ENCODE data around the gene SLC25A34.

The SLC25A34 gene

DNA sequence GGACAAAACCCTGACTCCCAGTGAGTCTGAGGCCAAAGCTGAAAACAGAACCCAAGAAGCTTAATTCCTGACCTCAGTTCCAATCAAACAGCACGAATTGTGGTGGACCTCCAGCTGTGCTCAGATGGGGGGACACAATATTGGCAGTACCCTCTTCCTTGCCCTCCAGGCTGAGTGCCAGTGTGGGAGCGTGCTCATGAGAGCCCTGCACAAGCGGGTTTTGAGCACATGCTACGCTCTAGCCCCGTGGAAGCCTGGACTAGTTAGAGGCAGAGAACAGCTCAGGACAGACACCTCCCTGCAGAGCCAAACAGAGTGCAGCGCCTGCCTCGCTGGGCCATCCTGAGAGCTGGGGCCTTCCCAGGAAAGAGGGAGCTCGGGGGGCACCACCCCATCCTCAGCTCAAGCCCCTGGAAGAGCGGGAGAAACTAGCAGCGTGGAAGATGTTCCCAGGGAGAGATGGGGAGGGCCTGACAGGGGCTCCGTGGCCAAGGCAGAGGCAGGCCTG is 2.8 kb upstream of the SLC25A34 start:
- no peak for DNase-seq (ENCODE audit: low read depth in 3 of 3)

DNA sequence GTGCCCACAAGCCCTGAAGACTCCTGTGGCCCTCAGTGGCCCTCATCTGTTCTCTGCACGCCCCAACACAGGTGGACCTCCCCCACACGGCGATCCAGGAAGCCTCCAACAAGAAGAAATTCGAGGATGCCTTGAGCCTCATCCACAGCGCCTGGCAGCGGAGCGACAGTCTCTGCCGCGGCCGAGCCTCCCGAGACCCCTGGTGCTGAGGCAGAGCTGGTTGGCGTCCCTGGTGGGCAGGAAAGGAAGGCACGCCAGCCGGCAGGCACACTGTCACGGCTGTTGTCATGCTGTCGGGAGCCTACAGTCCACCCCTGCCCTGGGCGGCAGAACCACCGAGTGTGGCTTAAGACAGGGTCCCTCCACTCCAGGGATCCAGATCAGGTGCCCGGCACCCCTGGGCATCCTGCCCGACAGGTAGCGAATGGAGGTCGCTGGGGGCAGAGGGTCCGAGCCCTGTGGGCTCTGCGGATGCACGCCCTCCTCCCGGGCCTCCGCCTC is 2.3 kb upstream of the SLC25A34 start:
- no peak for DNase-seq (ENCODE audit: low read depth in 3 of 3)

DNA sequence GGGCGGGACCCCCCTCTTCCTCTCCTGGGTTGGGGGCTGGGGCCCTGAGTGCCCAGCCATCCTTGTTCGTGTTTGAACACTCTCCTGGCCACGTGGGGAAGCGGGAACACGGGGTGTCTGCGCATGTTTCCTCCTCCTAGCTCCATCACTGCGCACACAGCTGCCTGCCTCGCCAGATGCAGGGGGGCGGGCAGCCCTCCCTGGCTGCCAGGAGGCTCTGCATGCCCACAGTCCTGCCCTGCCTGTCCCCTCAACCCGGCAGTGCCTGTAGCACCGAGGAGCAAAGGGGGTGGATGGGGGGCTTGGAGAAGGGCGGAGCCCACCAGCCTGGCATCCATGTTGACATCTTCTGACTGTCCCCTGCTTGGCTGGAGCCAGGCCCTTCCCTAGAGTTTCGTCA is 1.8 kb upstream of the SLC25A34 start:
- DNase-seq (ENCODE audit: low read depth in 3 of 3) = no peak

DNA sequence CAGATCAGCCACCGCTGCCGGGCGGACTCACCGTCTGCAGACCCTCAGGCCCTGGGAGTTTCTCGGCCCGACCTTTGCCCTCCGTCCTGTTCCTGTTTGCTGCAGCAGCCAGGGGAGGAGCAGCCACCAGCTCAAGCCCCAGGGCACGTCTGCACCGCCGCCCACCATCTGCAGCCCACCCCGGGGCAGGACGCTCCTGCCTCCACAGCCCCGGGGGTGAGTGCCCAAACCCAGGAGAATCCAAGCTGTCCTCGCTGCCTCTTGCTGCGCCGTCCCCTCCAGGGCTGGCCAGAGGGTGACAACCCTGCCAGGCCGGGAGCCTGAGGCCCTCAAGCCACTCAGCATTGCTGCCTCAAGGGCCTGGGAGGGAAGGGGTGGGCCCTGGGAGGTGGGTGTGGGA is 1.2 kb upstream of the SLC25A34 start:
- DNase-seq (ENCODE audit: low read depth in 3 of 3) = no peak

DNA sequence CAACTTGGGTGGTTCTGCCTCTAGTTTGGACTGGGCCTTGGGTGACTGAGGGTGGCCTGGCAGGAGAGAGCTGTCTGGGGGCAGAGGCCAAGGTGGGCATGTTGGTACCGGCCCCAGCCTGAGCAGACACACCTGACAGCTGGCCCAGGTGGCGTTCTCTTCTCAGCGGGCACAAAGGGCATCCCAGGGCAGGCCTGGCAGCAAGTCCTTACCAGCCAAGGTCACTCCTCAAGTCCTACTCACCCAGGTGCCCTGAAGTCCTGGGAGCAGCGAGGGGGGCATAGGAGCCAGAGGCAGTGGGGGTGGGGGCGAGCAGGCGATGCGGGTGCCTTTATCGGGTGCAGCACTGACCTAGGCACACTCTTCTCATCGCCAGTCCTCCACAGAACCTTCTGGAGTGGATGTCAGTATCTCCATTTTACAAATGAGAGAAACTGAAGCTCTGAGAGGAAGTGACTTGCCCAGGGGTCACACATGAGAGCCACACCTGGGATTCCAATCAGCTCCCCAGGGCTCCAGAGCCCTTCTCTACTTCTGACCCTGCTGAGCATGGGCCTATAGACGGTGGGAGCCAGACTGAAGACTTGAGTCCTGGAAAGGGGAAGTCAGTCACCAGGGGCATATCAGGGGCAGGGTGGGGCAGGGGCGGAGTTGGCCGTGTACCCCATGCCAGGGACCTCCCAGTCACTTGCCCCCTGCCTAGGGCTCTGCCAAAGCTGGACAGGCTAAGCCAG is 587 bp upstream of the SLC25A34 start:
- DNase-seq (ENCODE audit: low read depth in 3 of 3) = no peak

DNA sequence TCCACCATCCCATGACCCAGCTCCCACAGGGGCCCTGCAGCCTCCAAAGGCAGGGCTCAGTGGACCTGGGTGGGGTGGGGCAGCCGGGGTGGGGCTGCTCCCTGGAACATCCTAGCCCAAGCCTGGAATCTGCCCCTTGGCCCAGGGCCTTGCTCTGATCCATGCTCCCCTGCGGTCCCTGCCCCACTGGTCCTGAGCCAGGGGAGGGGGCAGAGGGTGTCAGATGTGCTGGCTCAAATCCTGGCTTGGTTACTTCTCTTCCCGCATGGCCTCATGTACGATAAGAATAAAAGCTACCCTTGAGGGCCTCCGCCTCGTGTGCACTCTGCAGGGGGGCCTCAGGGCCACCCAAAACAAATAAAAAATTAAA is 819 bp downstream of the SLC25A34 start:
- DNase-seq (ENCODE audit: low read depth in 3 of 3) = no peak

DNA sequence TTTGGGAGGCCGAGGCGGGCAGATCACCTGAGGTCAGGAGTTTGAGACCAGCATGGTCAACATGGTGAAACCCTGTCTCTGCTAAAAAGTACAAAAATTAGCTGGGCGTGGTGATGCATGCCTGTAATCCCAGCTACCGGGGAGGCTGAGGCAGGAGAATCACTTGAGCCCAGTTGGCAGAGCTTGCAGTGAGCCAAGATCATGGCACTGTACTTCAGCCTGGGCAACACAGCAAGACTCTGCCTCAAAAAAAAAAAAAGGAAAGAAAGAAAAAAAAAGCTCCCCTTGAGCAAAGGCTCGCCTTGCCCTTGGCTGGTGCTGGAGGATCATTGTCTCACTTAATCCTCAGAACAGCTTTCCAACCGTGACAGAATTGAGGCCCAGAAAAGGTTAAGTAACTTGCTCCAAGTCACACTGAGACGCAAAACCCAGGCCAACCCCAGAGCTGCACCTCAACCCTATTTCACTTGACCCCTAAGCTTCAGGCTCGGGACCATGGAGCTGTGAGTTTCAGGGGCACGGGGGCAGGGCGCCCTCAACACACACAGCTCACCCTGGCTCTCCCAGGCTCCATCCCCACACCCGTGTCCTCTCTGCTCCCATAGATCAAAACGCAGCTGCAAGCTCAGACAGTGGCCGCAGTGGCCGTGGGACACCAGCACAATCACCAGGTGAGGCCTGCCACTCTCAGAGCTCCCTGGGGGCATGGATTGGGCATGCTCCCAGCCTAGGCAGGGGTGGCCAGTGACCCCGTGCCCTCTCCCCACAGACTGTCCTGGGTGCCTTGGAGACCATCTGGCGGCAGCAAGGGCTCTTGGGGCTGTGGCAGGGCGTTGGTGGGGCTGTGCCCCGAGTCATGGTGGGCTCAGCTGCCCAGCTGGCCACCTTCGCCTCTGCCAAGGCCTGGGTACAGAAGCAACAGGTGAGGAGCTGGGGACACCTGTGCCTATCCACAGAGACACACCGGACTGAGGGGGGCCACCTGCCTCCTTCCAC is 1.6 kb downstream of the SLC25A34 start:
- no peak for DNase-seq (ENCODE audit: low read depth in 3 of 3)

DNA sequence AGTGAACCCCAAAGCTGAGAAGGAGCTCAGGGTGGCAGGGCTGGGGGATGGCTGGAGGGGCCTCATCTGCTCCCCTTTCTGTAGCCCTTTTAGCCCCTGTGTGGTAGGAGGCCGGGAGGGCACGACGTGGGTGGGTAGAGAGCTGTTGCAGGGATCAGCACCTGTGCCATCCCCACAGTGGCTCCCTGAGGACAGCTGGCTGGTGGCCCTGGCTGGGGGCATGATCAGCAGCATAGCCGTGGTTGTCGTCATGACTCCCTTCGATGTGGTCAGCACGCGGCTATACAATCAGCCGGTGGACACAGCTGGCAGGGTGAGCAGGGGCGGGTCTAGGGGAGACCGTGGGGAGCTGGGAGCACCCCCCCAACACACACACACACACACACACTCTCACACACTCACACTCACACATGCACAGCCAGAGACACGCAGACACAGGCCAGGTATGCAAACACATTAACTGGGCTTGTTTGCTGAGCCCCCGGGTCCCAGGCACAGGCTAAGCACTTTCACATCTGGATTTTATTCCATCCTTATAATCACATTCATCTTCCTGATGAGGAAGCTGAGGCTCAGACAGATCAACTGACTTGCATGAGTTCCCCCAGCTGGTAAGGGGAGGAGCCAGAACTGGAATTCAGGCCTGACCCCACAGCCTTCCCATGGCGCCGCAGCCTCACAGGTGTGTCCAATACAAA is 2.5 kb downstream of the SLC25A34 start:
- DNase-seq (ENCODE audit: low read depth in 3 of 3) = no peak

DNA sequence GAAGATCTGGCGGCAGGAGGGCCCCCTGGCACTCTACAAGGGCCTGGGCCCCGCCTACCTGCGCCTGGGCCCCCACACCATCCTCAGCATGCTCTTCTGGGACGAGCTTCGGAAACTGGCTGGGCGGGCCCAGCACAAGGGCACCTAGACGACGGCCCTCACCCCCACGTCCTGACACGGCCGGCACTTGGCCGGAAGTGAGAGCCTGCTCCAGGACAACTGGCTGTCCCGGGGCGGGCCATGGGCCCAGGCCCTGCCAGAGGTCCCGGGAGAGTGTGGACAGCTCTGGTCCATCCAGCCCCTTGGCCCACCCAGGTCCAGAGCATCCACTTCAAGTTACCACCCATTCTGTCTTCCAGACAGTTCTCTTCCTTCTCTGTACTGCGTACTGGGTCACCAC is 3.2 kb downstream of the SLC25A34 start:
- DNase-seq (ENCODE audit: low read depth in 3 of 3) = no peak

DNA sequence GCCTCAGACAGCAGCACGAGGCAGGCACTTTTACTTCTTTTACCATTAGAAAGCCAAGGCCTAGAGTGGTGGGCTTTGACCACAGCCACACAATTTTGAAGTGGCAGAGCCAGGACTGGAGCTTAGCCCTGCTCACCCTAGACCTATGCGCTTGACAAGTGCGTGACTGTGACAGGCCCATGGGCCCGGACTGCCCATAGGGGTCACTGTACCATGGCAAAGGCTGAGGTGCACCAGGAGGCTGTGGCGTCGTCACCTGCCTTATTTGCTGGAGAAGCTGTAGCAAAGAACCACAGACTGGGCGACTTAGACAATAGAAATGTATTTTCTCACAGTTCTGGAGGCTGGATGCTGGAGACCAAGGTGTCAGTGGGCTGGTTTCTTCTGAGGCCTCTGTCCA is 3.7 kb downstream of the SLC25A34 start:
- no peak for DNase-seq (ENCODE audit: low read depth in 3 of 3)

DNA sequence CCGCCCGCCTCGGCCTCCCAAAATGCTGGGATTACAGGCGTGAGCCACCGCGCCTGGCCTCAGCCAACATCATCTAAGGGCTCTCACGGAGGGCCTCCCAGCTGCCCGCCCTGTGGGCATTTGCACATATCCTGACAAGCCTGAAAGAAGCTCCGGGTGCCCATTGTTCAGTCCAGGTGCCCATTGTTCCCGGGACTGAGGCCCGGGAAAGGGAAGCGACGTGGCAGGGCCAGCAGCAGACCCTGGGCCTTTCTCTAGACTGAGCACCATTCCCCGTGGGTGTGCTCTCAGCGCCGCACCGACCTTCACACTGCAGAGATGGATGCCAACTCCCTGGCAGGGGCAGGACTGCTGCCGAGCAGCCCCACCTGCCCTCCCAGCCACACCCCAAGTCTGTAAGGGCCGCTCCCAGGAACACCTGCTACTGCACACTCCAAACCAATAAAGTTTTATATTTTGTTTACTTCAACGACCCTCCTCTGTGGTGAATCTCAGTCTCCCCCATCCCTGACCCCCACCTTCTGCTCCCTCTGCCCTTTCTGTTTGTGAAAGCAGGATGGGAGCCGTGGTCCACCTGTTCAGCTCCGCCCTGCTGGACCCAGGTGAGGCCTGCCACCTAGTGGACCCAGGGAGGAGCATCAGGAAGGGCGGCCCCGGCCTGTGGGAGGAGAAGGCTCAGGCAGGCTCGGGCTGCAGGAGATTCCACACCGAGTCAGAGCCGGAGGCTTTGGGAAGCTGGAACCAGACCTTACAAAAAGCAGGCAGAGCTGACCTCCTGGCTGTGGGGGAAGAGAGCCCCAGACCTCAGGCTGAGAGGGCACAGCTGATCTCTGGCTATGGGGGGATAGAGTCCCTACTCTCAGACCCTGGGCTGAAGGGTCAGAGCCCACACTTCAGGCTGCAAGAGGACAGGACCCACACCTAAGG is 5.1 kb downstream of the SLC25A34 start:
- peak; percentile 29 to 71 (median 31) for DNase-seq (ENCODE audit: low read depth in 3 of 3)

DNA sequence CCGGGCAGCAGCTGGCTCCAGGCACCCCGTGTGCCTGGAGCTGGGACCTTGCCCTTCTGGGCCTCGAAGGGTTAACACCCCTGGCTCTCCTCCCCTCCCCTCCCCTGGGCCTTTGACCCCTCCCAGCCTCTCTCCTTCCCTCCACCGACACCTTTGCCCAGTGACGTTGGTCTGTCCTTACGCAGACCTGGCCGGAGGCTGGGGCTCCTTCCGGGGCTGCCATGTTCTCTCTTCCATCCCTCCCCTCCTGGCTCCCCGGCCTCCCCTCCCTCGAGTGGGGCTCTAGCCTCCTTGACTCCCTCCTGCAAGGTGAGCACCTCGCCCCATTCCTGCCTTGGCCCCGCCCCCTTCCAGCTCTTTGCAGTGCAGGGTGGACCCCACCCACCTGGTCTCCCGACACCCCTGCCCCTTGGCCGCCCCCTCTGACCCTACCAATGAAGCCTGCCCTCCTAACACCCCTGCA is 6.3 kb downstream of the SLC25A34 start, which contains the start of gene TMEM82:
TSS of gene TMEM82 (plus strand) at position 161 of the 463 bp plus-strand sequence. CDS start at position 222, 61 bp downstream.
- no peak for DNase-seq (ENCODE audit: low read depth in 3 of 3)

DNA sequence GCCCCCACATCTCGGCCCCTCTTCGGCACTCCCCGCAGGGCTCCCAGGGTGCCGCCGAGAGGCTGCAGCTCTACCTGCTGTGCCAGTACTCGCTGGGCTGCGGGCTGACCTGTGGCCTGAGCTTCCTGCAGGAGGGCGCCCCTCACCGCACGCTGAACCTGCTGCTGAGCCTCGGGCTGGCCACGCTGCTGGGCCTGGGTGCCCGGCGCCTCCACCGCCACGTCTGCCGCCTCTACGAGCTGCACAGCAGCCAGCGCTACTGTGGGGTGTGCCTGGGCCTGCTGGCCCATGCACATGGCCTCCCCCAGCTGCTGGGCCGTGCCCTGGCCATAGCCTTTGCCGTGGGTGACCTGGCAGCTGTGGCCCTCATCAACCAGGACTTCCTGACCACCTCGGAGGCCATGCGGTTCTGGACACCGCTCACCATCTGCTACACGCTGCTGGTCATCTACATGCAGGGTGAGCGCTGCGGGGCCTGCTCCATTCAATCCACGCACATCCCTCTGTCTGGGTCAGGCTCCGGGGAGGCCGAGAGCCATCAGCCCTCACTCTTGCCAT is 8.1 kb downstream of the SLC25A34 start:
- DNase-seq (ENCODE audit: low read depth in 3 of 3) = no peak

DNA sequence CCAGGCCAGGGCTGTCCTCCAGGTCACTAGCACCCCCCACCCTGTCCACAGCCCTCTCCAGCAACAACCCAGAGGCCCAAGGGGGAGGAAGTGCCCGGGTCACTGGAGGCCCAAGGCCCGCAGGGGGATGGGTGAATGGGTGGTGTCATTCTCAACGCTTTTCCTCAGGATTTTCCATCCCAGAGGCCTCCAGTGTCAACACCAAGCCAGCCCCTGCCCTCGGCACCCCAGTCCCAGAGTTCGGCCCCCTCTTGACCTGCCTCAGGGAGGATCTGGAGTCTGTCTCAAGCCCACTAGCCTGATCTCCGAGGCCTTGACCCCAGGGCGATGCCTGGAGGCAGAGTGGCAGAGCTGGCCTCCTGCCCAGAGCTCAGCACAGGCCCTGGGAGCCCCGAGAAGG is 11.3 kb downstream of the SLC25A34 start:
- DNase-seq (ENCODE audit: low read depth in 3 of 3) = no peak

DNA sequence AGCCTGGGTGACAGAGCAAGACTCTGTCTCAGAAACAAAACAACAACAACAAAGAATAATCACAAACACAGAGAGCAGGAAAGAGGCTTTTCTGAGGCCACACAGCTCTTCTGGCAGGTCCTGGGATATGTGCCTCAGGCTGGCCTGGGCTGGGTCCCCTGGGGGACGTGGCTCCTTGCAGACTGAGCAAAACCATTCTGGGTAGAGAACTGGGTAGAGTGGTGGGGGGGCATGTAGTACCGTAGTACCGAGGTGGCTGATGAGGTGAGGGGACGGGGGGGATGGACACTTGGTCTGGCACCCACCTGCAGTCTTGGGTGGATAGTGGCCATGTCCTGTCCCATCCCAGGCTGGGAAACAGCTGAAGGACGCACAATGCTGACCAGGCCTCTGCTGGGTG is 12.2 kb downstream of the SLC25A34 start:
- no peak for DNase-seq (ENCODE audit: low read depth in 3 of 3)

DNA sequence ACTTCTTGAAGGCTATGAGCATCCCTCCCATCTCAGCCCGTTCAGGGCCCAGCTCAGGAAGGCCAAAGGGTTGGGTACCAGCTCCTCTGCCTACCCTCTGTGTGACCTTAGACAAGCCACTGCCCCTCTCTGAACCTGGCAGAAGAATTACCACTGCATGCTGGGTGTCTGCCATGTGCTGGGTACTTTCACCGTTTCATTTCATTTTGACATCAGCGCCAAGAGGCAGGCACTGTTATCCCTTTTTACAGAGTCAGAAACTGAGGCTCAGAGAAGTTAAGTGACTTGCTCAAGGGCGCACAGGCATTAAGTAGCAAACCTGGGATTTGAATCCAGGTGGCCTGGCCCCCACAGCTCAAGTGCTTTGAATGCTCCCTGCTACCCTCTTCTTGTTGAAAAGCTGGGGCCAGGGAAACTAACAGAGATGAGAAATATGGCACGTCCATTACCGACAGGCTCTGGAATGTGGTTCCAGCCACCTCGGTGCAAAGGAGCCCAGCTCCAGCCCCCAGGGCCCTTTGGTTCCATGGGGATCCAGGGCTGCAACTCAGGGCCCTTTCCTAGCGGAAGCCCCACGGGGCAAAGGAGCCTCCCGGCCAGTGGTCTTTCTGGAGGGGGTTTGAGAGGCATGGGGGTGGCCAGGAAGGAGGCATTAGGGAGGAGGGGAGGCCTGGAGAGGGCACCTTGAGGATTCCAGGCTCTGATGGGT is 12.8 kb downstream of the SLC25A34 start:
- DNase-seq (ENCODE audit: low read depth in 3 of 3) = no peak

DNA sequence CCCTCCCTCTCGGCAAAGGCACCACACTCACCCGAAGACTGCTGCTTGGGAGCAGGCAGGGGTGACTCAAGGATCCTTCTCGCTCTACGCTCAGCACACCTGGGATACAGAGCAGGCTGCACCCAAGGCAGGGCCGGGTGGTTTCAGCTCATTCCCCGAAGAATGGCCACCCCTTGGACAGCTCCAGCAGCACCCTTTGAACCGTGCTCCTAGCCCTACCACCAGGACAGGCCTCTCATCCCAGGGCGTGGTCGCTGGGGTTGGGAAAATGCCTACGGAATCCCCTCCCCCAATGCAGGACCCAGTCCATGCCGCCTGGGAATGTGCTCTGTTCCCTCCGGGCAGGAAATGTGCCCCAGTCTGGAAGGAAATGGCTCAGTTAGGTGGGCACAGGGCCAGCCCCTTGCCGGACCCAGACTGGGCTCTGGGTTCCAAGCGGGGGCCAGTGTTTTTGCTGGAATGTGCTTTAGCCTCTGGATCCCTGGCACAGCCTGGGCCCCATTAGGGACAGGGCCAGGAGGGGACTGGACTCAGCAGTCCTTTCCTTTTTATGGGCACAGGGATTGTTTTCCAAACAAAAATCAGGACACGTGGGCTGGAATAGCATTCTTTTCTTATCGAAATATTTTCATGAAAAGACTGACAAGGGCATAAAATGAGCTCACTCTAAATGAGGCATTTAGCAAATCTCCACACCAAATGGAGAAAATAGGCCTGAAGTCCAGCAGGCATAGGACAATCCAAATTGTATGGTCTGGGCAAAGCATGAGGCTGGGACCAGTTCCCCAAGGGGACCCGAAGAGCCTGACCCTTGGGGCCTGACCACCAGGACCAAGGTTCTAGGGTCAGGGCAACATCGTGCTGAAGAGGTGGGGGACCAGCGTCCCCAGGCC is 13.6 kb downstream of the SLC25A34 start:
- DNase-seq (ENCODE audit: low read depth in 3 of 3) = no peak

DNA sequence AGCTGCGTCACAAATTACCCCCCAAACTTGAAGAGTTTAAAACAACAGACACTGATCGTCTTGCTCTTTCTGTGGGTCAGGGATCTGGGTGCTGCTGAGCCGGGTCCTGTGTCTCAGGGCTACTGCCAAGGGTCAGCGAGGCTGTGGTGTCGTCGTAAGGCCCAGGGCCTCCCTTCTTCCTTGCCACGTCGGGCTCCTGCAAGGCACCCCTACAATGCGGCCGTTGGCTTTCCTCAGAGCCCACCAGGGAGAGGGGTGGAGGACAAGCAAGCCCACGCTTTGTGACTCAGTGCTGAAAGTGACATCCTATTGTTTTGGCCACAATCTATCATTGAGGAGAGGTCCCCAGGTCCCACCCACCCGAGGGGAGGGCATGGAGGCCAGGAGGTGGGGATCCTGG is 14.9 kb downstream of the SLC25A34 start:
- DNase-seq (ENCODE audit: low read depth in 3 of 3) = no peak

DNA sequence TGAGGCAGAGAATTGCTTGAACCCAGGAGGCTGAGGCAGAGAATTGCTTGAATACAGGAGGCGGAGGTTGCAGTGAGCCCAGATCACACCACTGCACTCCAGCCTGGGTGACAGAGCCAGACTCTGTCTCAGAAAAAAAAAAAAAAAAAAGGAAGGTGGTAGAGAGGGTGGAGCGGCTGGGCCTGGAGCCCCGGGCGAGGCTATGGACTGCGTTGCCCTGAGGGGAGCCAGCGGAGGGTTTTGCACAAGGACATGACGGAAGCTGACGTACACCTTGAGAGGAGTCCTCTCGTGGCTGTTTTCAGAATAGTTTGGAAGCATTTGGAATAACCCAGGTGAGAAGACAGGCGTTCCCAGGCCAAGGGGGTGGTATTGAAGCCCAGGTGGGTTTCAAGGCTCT is 15.7 kb downstream of the SLC25A34 start:
- DNase-seq (ENCODE audit: low read depth in 3 of 3) = no peak
